HG03457 (cell line): Measurements from ENCODE around the gene WNK1.
"Not testable (repeated sequence)": the region's sequence is repeated elsewhere in the genome, so short reads cannot be mapped to it uniquely, and the experiment has no call there.

Experiments used
- ATAC-seq: cut with Tn5 transposase; IDR thresholded peaks from one replicate; pipeline ENCODE4 v1.9.1; 2021; ENCODE audit warnings: moderate number of reproducible peaks; ENCODE audit not compliant: unreplicated experiment

The WNK1 gene

GRCh38 chr12:905261-906031 lies 153.1 kb downstream of the WNK1 start:
- ATAC-seq, result no peak

DNA sequence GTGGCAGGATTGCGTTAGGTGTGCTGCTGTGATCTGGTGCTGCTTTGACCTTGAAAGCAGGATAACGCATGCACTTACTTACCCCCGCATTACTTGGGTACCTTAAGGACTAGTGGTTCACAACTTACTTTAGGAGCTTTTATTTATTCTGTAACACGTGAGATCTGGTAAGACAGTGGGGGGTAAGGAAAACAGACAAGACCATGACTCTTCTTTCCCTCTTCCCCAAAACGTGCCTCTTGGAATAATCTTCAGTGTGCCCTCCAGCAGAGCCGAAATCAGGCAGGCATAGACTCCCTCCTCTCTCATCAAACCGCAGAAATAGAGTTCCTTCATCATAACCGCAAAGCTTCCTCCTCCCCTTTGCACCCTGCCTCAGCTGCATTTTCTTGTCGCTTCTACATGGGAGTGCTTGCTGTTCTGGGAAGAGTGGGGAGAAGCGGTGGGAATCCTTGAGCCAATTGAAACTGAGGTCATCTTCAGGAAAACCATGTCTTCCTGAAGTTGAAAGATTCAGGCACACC lies 153.7 kb downstream of the WNK1 start:
- no peak for ATAC-seq

DNA sequence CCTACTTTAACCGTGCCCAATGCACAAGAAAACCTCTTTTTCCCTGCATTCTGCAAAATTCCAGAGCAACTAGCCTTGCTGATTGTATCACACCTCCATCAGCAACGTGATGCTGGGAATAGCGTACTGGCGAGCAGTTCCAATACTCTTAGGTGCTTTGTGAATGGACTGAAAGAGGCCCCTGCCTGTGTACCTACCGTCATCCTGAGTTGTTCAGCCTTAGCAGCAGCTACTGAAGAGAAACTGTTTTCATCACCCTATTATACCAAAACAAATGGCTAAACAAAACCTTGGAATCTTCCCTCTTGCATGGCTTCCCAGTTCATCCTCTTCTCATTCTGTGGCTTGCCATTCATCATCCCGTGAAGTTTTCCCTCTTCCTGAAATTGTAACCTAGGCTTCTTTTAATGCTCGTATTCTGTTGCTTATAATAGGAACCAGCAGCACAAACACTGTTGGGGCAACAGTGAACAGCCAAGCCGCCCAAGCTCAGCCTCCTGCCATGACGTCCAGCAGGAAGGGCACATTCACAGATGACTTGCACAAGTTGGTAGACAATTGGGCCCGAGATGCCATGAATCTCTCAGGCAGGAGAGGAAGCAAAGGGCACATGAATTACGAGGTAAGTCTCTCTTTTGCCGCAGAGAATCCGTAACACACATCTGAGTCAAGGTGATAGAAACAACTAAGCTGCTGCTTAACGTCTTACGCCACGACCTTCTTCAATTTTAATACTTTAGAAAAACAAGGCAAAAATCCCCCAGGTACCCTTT lies 155.2 kb downstream of the WNK1 start:
- ATAC-seq, result no peak

DNA sequence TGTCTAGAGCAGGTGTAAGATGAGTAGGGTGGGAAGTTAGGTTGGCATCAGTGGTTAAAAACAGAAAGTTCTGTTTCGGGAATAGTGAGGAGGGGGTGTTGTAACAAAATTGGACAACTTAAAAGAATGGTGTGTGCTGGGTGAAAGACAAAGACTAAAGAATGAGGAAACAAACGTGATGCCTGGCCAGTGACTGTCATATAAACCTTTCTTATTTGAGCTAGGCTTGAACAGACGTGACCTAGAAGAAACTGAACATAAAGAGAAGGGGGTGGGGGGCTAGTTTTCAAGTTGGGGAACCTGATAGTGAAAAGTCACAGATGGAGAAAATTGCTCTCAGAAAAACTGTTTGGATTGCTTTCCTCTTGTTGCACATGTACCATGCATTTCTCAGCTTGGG lies 157.5 kb downstream of the WNK1 start:
- no peak for ATAC-seq

DNA sequence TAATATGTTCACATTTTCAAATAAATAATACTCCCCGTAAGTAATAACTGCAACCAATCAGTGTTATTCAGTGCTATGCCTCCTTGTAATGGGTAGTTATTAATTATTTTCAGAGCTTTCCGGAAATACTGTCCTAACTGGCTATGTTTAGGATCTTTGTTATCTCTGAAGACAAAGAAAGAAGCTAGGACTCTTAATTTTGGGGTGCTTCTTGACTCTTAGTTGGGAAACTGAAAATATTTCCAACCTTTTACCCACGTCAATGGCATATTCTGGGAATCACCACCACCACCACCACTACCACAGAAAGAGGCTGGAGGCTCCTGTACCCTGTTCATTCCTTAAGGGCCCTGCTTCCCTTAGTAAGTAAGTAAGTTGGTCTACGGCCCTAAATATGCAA lies 158.0 kb downstream of the WNK1 start:
- no peak for ATAC-seq

DNA sequence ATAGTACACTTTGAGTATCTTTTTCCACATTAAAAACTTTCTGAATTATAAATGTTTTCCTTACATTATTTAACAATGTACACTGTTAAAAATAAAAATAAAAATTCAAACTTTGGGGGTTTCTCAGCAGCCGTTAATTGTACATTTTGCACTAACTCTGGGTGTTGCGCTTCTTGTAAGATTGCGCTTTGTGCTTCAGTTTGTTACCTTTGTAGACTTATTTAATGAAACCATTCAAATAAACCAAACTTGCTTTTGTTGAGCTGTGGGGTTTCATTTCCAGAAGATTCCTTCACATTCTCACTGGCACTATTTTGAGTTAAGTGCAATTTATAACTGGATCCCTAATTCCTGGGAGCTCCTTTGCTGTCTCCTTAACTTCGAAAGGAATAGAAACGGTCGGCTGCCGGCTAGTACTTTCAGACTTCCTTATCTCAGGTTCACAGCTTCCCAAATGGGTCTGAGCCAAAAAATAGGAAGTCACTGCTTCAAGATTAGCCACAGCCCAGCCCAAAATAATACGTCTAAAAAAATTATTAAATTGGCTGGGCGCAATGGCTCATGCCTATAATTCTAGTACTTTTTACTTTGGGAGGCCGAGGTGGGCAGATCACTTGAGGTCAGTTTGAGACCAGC lies 158.9 kb downstream of the WNK1 start:
- ATAC-seq, result no peak

DNA sequence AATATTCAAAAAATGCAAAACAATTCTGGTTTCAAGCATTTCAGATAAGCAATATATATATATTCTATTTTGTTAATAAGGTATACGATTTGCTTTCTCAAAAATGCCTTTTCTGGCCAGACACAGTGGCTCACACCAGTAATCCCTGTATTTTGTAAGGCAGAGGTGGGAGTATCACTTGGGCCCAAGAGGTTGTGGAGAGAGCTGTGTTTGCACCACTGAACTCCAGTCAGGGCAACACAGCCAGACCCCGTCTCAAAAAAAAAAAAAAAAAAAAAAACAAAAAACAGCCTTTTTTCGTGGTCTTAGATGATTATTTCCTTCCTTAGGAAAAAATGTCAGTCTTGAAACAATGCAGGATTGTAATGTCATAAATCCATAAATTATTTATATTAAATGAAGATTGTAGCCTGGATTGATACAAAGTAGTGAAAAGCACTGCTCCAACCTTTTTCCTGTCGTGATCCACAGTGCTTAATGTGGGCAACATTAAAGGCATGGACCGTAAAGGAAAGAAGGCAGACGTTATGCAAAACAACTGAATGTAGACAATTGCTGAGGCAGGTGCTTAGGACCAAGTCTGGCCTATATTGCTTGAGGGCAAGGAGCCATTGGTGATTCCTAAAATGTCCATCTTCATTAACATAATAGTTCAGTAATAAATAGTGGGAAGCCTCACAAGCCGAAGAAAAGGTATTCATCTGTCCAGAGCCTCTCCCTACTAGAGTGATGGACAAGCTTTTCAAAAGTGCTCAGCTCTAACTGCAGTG lies 160.3 kb downstream of the WNK1 start:
- ATAC-seq, result no peak

DNA sequence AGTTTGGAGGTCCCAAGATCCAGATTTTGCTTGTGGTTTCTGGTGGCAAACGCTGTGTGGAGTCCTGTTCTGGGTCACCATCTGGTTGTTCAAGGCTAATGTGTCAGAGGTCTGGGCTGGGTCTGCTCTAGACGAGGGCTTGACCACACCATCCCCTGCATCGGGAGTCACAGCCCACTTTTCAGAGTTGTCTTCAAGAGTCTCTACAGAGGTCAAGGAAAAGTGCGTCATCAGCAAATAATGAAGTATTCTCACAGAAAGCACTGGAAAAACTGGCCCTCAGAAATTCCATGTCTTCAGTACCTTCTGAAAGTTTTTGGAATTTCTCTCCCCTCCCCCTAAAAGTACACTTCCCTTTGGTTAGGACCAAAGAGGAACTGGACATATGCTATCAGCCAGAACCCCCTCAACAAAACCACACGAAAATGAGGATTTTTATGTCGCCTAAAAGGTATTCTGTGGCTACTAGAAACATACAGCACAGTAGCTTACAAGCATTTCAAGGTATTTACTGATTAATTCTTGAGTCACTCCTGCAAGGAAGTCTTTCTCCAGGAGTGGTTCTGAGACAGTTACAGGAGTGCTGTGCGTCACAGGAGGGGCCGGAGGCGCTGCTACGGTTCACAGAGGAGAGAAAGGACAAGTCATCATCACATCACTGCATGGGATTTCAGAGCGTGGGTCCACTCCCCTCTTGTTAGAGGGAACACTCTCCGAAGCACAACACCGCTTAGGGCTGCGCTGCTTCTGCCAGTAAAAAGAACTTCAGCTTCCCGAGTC lies 161.7 kb downstream of the WNK1 start:
- no peak for ATAC-seq

- no peak for ATAC-seq
These were observed 162.7 kb downstream of the WNK1 start for GRCh38 chr12:915090-915489.

DNA sequence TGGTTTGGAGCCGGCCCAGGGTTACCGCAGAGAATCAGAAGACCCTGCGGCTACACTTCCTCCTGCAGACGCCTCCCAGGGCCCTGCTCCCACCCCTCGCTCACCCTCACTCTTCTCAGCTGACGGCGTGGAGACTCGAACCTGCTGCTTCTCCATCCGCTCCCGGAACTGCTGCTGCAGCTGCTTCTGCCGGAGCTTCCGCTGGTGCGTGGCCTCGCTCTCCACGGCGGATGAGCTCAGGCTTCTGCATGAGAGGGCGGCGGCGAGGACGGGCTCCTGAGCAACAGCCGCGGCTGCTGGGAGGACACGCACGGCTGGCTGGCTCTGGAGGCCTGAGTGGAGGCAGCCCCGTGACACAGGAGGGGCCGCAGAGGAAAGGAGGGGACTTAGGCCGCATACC lies 163.9 kb downstream of the WNK1 start:
- ATAC-seq, result no peak

GRCh38 chr12:916712-917445 lies 164.5 kb downstream of the WNK1 start:
- ATAC-seq, result no peak

DNA sequence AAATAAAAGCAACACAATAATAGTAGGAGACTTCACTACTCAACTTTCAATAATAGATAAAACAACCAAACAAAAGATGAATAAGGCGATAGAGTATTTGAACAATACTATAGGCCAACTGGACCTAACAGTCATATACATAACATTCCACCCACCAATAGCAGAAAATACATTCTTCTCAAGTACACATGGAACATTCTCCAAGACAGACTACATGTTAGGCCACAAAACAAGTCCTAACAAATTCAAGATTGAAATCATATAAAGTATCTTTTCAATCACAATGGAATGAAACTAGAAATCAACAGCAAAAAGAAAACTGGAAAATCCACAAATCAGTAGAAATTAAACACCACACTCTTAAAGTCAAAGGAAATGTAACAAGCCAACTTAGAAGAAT lies 168.3 kb downstream of the WNK1 start:
- no peak for ATAC-seq

- no peak for ATAC-seq
These were observed 169.9 kb downstream of the WNK1 start for GRCh38 chr12:922285-922684.

DNA sequence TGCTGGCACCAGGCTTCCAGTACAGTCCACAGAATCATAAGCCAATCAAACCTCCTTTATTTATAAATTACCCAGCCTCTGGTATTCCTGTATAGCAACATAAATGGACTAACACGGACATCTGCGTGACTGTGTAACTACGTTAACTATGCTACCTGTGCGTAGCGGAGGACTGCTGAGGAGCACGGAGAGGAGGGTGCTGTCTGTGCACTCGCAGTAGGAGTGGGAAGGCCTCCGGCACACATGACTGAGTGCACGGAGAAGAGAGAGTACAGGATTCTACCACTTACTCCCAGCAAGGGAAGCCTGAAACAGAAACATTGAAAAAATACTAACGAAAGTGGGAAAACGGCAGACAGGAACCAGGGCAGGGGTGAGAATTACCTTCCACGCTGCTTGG lies 174.3 kb downstream of the WNK1 start:
- ATAC-seq, result no peak

DNA sequence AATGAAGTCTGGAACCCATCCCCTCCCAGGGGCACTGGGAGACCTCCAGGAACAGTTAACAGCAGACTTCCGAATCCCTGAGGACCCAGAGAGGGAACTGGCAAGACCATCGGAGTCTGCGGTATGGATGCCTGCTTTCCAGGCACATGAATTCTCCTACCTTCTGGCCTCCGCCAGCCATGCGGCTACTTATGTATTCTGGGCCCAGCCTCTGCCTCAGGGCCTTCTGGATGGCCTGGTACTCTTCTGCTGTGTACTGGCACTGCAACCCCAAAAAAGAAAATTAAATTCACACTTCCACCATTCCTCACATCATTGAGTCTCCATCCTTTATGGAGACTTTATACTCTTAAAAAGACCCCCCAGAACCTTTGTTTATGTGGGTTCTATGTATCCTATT lies 178.7 kb downstream of the WNK1 start:
- ATAC-seq, result no peak

GRCh38 chr12:931591-931990 lies 179.2 kb downstream of the WNK1 start:
- ATAC-seq, result no peak

GRCh38 chr12:935891-936290 lies 183.5 kb downstream of the WNK1 start:
- ATAC-seq, result not testable (repeated sequence)

GRCh38 chr12:936377-937345 lies 184.3 kb downstream of the WNK1 start:
- ATAC-seq, result no peak
